IPS-15b (cell line): ENCODE results near the gene SERPINB5.

Experiments used
- H3K27me3 ChIP-seq: one replicate; pipeline ENCODE4 v1.6.1; 2013; ENCODE audit warnings: low read length; ENCODE audit not compliant: control insufficient read depth, insufficient read depth
- H3K36me3 ChIP-seq: one replicate; pipeline ENCODE4 v1.6.1; 2013; ENCODE audit warnings: low read length; ENCODE audit not compliant: control insufficient read depth, insufficient read depth
- H3K4me1 ChIP-seq: one replicate; pipeline ENCODE4 v1.6.1; 2013; ENCODE audit warnings: mild to moderate bottlenecking, low read length; ENCODE audit not compliant: control insufficient read depth, insufficient read depth
- H3K4me3 ChIP-seq: one replicate; pipeline ENCODE4 v1.5.1; 2013; ENCODE audit warnings: low read depth, low read length
- H3K9ac ChIP-seq: one replicate; pipeline ENCODE4 v1.6.1; 2013; ENCODE audit warnings: low read depth, mild to moderate bottlenecking, low read length
- H3K9me3 ChIP-seq: one replicate; pipeline ENCODE4 v1.6.1; 2013; ENCODE audit warnings: mild to moderate bottlenecking, low read length; ENCODE audit not compliant: control insufficient read depth, insufficient read depth

The SERPINB5 gene

DNA sequence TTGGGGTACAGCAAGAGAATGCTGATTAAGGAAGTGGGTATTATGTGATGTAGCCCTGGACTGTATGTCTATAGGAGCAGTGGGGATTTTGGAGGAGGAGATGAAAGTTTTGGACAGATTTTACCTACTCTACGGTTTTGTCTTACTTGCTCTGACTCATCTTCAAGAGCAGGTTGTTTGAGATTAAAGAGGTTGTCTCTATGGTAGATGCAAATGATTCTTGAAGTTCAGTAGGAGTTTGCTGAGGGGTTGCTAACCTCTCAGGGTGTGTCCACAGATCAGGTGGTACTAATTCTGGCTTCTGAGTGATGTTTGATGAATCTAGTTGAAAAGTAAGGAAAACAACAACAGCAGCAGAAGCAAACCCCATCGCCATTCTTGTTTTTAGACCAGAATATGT is 55.7 kb downstream of the SERPINB5 start:
- Histone ChIP-seq H3K4me1 (no peaks in the 10 kb centered on the region), H3K36me3 (no peaks in the 10 kb centered on the region), H3K9ac (no peak overlapping the region), H3K9me3 (no peaks in the 10 kb centered on the region), H3K4me3 (no peak overlapping the region), H3K27me3 (no peaks in the 10 kb centered on the region)

DNA sequence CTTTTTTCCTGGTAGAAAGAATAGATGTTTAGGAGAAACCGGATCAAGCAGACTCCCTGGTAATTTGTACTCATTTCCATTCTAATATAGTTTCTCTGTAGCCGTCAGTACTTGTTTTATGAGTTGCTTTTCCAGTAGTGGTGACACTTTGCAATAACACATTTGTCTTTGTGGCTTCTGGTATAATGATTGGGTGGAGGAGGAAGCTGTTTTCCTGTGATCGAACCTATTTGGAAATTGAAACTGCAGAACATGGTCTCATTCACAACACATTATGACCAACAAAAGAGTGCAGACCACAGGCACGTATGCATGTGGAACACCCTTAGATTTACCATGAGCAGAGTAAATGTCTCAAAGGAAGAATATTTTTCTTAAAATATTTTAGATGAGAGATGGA is 57.9 kb downstream of the SERPINB5 start:
- no peaks in the 10 kb centered on the region for H3K36me3 ChIP-seq
- no peak overlapping the region for H3K9ac ChIP-seq
- no peaks in the 10 kb centered on the region for H3K27me3 ChIP-seq
- no peaks in the 10 kb centered on the region for H3K4me1 ChIP-seq
- no peaks in the 10 kb centered on the region for H3K9me3 ChIP-seq
- H3K4me3 ChIP-seq, result no peak overlapping the region

DNA sequence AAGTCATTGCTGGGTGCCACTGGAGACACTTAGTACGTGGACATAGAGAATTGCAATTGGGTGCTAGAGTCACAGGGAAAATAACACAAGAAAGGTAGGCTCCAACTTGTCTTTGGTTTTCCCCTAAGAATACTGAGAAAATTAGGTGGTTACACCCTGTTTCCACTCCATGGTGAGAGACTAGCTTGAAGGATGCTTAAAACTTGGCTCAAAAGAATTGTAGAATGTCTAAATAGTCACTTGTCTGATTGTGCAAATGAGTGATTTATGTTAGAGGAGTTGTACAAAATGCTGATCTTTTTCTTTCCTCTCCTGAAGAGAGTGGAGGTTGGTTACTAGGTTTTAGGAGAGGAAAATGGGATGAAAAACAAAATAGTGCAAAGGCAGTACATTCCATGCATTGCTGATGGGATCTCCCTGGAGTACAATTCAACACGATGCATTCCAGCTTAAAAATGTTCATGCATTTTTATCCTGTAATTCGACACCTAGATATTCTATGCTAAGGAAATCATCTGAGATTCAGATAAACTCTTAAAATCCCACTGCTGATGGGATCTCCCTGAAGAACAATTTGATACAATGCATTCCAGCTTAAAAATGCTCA is 63.2 kb downstream of the SERPINB5 start:
- Histone ChIP-seq H3K36me3 (no peaks in the 10 kb centered on the region), H3K4me1 (peaks cover 3% of the 10 kb centered on the region), H3K9ac (no peak overlapping the region), H3K4me3 (no peak overlapping the region), H3K27me3 (no peaks in the 10 kb centered on the region), H3K9me3 (no peaks in the 10 kb centered on the region)

DNA sequence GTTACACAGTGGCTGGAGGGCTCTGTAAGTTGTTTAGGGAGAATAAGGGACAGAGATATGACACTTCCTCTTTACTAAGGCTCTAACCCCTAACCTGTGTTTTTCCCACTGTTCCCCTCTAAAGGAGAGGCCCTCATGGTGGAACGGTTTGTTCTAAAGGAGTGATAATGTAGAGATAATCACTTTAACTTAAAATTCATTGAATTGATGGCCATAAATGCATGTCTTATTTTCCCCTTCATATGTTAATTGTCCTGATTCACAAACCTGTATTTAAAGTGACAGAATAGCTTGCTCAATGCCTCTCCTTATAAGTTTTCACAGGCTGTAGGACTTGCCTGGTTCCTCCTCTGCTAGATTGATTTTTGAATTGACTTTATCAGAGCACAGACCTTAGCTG is 65.3 kb downstream of the SERPINB5 start, which contains the start of gene SERPINB12:
SERPINB12 (plus strand) TSS at position 301 of the 400 bp plus-strand sequence. CDS start 13,791 bp downstream, outside the sequence.
- peaks cover 6% of the 10 kb centered on the region for H3K4me1 ChIP-seq
- H3K9ac ChIP-seq, result no peak within 1 kb of the TSS
- H3K4me3 ChIP-seq, result no peak within 1 kb of the TSS
- H3K27me3 ChIP-seq, result no peaks in the 10 kb centered on the region
- no peaks in the 10 kb centered on the region for H3K9me3 ChIP-seq
- H3K36me3 ChIP-seq, result no peaks in the 10 kb centered on the region

DNA sequence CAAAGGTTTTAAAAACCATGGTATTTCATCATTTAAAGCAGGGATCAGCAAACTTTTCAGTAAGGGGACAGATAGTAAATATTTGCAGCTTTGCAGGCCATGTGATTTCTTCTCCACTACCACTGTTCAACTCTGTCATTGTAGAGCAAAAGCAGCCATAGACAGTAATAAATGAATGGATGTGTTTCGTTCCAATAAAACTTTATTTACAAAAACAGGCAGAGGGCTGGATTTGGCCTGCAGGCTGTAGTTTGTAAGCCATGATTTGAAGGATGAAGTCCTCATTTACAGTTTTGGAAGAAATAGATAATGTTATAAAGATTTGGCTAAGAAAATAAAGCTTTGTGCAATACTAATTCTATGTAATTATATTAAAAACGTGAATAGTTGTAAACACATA is 67.3 kb downstream of the SERPINB5 start:
- Histone ChIP-seq H3K4me3 (no peak overlapping the region), H3K36me3 (no peaks in the 10 kb centered on the region), H3K4me1 (peaks cover 6% of the 10 kb centered on the region), H3K27me3 (no peaks in the 10 kb centered on the region), H3K9ac (no peak overlapping the region), H3K9me3 (no peaks in the 10 kb centered on the region)

DNA sequence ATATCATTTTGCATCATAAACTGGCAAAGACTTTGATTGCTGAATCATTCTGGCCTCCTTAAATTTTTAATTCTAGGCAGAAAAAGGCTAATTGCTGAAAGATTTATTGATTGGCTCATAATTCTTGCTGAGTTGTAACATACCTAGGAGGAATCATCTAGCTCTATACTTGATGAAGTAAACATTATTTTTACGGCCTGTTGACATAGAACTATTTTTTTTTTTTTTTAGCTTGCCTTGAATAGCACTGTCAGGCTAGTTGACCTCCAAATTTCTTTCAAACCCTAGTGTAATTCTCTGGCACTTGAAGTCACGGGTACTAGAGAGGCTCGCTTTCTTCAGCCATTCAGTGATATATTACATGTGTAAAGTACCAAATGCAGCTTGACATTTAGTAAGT is 68.2 kb downstream of the SERPINB5 start:
- Histone ChIP-seq H3K27me3 (no peaks in the 10 kb centered on the region), H3K4me3 (no peak overlapping the region), H3K9me3 (no peaks in the 10 kb centered on the region), H3K9ac (no peak overlapping the region), H3K36me3 (no peaks in the 10 kb centered on the region), H3K4me1 (peaks cover 5% of the 10 kb centered on the region)

DNA sequence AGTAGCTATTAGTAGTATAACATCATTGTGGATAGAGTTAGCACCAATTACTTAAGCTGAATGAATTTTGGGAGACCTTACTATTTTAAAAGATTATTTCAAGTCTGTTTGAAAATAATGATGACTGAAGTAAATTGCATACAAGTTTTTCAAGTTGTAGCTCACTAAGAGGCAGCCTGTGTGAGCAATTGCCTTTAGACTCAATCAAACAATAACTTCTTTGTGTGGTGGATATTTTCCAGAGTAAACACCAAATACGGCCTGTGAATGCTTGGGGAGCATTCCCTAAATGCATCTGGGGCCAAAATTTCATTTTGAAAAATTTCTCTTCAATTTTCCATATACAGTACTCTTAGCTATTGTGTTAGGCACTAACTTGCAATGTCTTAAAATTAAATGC is 73.3 kb downstream of the SERPINB5 start:
- Histone ChIP-seq H3K9ac (no peak overlapping the region), H3K4me3 (no peak overlapping the region), H3K27me3 (no peaks in the 10 kb centered on the region), H3K9me3 (no peaks in the 10 kb centered on the region), H3K36me3 (no peaks in the 10 kb centered on the region), H3K4me1 (peaks cover 2% of the 10 kb centered on the region)

DNA sequence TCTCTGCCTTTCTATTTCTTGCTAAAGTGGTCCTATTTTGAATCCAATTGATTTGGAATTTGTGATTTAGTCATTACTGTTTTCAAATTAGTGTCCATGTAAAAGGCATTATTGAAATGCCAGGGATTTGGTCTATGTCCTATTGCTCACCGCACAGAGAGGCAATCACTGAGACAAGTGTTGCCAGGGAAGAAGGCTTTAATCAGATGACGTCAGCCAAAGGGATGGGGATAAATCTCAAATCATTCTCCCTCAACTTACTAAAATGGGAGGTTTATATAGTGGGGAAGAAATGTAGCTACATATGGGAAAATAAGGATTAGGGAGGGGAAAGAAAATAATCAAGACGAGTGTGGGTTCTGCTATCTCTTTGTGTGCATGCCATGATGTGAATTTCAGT is 75.0 kb downstream of the SERPINB5 start:
- H3K9me3 ChIP-seq, result no peaks in the 10 kb centered on the region
- H3K4me1 ChIP-seq, result no peaks in the 10 kb centered on the region
- no peaks in the 10 kb centered on the region for H3K27me3 ChIP-seq
- no peak overlapping the region for H3K4me3 ChIP-seq
- no peak overlapping the region for H3K9ac ChIP-seq
- H3K36me3 ChIP-seq, result no peaks in the 10 kb centered on the region

DNA sequence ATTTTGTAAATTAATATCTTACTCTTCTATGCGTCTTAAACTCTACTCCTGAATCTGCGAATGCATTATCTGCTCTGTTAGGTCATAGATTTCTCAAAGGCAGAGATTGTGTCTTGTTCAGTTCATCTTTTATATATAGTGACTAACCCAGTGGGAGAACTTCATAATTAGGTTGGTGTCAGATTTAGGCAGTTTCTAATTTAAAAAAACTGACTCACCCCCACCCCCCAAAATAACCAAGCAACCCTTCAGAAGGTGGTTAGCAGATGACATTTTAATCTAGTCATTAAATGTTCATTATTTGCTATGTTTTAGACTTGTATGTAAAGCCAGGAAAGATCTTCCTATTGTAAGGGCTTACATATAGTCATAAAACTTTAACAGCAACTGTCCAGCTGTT is 75.8 kb downstream of the SERPINB5 start:
- H3K9ac ChIP-seq, result no peak overlapping the region
- no peaks in the 10 kb centered on the region for H3K36me3 ChIP-seq
- no peaks in the 10 kb centered on the region for H3K27me3 ChIP-seq
- no peaks in the 10 kb centered on the region for H3K4me1 ChIP-seq
- no peaks in the 10 kb centered on the region for H3K9me3 ChIP-seq
- no peak overlapping the region for H3K4me3 ChIP-seq

DNA sequence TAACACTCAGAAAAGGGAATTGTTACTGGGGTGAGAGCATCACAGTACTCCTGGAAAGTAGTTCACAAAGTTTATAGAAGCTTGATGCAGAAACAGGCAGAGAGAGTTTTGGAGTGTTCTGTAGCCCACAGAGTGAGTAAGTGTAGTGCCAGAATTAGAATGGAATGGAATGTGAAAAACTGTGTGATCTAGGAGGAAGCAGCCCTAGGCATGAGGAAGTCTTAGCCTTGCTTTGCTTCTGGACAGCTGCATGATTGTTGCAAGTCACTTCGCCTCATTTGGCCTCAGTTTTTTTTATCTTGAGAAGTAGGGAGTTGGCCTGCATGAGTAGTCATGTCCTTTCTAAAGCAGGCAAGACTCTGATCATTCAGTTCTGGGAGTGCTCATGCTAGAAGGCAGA is 76.3 kb downstream of the SERPINB5 start:
- Histone ChIP-seq H3K9ac (no peak overlapping the region), H3K27me3 (no peaks in the 10 kb centered on the region), H3K36me3 (no peaks in the 10 kb centered on the region), H3K4me3 (no peak overlapping the region), H3K4me1 (no peaks in the 10 kb centered on the region), H3K9me3 (no peaks in the 10 kb centered on the region)
